H1 (cell line): Measurements from ENCODE around the gene TARBP2.

ENCODE experiments used
- GABPA ChIP-seq: IDR thresholded peaks from 2 replicates; pipeline ENCODE4 v1.6.1; 2011; ENCODE audit warnings: mild to moderate bottlenecking, low read length, moderate library complexity, borderline replicate concordance; ENCODE audit not compliant: insufficient read depth
- TF ChIP-seq, protein P1 (sequence below), 3 experiments: IDR thresholded peaks; 1 replicate in 2 of 3; 2 replicates in 1 of 3; pipeline versions ENCODE4 v1.5.1 to v1.6.1; 2011; ENCODE audit warnings: low read length in 3 of 3, mild to moderate bottlenecking in 3 of 3, inconsistent platforms in 2 of 3, low read depth in 1 of 3, moderate library complexity in 1 of 3; ENCODE audit not compliant: insufficient read depth in 1 of 3; ENCODE audit errors: control extremely low read depth in 1 of 3

DNA sequence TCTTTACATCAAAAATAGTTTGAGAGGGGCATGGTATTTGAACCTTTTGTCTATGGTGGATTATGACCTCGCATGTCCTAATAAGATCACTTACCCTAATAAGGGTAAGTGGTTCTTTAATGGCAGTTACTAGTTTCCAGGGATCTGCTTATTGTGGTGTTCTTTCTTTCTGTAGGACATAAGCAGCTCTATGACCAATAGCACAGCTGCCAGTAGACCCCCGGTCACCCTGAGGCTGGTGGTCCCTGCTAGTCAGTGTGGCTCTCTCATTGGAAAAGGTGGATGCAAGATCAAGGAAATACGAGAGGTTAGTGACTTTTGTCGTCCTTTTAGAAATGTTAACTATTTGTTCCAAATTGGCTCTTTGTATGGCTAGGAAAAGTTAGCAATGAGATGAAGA is 42.0 kb upstream of the TARBP2 start:
- TF ChIP-seq, protein P1, sequence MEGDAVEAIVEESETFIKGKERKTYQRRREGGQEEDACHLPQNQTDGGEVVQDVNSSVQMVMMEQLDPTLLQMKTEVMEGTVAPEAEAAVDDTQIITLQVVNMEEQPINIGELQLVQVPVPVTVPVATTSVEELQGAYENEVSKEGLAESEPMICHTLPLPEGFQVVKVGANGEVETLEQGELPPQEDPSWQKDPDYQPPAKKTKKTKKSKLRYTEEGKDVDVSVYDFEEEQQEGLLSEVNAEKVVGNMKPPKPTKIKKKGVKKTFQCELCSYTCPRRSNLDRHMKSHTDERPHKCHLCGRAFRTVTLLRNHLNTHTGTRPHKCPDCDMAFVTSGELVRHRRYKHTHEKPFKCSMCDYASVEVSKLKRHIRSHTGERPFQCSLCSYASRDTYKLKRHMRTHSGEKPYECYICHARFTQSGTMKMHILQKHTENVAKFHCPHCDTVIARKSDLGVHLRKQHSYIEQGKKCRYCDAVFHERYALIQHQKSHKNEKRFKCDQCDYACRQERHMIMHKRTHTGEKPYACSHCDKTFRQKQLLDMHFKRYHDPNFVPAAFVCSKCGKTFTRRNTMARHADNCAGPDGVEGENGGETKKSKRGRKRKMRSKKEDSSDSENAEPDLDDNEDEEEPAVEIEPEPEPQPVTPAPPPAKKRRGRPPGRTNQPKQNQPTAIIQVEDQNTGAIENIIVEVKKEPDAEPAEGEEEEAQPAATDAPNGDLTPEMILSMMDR (IDR thresholded peaks at IDR 0.05; ENCODE audit: control extremely low read depth in 1 of 3, insufficient read depth in 1 of 3, low read depth in 1 of 3, low read length in 3 of 3), result no peak
- TF ChIP-seq GABPA, result no peak
